ENCODE data around the gene SEZ6.

- TF ChIP-seq, protein P1, sequence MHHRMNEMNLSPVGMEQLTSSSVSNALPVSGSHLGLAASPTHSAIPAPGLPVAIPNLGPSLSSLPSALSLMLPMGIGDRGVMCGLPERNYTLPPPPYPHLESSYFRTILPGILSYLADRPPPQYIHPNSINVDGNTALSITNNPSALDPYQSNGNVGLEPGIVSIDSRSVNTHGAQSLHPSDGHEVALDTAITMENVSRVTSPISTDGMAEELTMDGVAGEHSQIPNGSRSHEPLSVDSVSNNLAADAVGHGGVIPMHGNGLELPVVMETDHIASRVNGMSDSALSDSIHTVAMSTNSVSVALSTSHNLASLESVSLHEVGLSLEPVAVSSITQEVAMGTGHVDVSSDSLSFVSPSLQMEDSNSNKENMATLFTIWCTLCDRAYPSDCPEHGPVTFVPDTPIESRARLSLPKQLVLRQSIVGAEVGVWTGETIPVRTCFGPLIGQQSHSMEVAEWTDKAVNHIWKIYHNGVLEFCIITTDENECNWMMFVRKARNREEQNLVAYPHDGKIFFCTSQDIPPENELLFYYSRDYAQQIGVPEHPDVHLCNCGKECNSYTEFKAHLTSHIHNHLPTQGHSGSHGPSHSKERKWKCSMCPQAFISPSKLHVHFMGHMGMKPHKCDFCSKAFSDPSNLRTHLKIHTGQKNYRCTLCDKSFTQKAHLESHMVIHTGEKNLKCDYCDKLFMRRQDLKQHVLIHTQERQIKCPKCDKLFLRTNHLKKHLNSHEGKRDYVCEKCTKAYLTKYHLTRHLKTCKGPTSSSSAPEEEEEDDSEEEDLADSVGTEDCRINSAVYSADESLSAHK (tag by site-specific recombination; IDR thresholded peaks at IDR 0.05), result no peak
- TF ChIP-seq GLIS1 (tag by site-specific recombination; IDR thresholded peaks at IDR 0.05) (no peak), ZNF24 (tag by site-specific recombination; IDR thresholded peaks at IDR 0.05) (no peak)
Observed at GRCh38 chr17:28992185-28992584, 13.6 kb downstream of the SEZ6 start.
